SK-N-MC (cell line): ENCODE results near the gene FA2H.
"Not testable (repeated sequence)": the region's sequence is repeated elsewhere in the genome, so short reads cannot be mapped to it uniquely, and the experiment has no call there.

Experiments
- DNase-seq: peaks from one replicate; pipeline ENCODE4 v3.0.0-alpha.2; 2011; ENCODE audit warnings: low read depth, low spot score
- H3K27ac ChIP-seq: fragments of 200-600 bp; sonication (generic); 2 replicates; pipeline ENCODE4 v1.5.1; 2016; ENCODE audit warnings: mixed run types
- H3K36me3 ChIP-seq: fragments of 200-600 bp; sonication (generic); 2 replicates; pipeline ENCODE4 v1.6.1; 2017; ENCODE audit warnings: antibody characterized with exemption, low read length, mixed read lengths; ENCODE audit not compliant: insufficient read depth
- H3K4me3 ChIP-seq: fragments of 200-600 bp; sonication (generic); 2 replicates; pipeline ENCODE4 v1.5.1; 2016
- H3K9ac ChIP-seq: fragments of 200-600 bp; sonication (generic); 2 replicates; pipeline ENCODE4 v1.8.0; 2017; ENCODE audit warnings: mixed run types, mixed read lengths; ENCODE audit not compliant: insufficient read length
- H3K9me3 ChIP-seq: fragments of 200-600 bp; sonication (generic); 2 replicates; pipeline ENCODE4 v1.6.1; 2017; ENCODE audit warnings: low read depth, mild to moderate bottlenecking, antibody characterized with exemption, low read length, moderate library complexity, mixed read lengths
- EZH2 ChIP-seq: fragments of 200-600 bp; sonication (generic); IDR thresholded peaks from one replicate; pipeline ENCODE4 v1.6.1; 2017; ENCODE audit warnings: antibody characterized with exemption
- FOXP2 ChIP-seq: optimal IDR thresholded peaks from 2 replicates; pipeline ENCODE3; 2011; ENCODE audit warnings: mild to moderate bottlenecking, moderate library complexity; ENCODE audit not compliant: insufficient read depth; ENCODE audit errors: extremely low read length, control extremely low read depth
- POLR2AphosphoS5 ChIP-seq: IDR thresholded peaks from 2 replicates; pipeline ENCODE4 v1.6.1; 2012; ENCODE audit warnings: mild to moderate bottlenecking, low read depth, low read length, borderline replicate concordance

FA2H gene

GRCh38 chr16:74725651-74726455 is 48.8 kb downstream of the FA2H start:
- H3K9me3 ChIP-seq: no peaks in the 10 kb centered on the region
- no peak for TF ChIP-seq FOXP2
- TF ChIP-seq POLR2AphosphoS5: no peak
- TF ChIP-seq EZH2: no peak
- no peak overlapping the region for H3K9ac ChIP-seq
- no peaks in the 10 kb centered on the region for H3K36me3 ChIP-seq
- no peak for DNase-seq
- no peak overlapping the region for H3K27ac ChIP-seq
- no peak overlapping the region for H3K4me3 ChIP-seq

- Histone ChIP-seq H3K4me3 (no peak overlapping the region), H3K9ac (no peak overlapping the region), H3K9me3 (no peaks in the 10 kb centered on the region), H3K27ac (no peak overlapping the region), H3K36me3 (no peaks in the 10 kb centered on the region)
- DNase-seq: no peak
- no peak for TF ChIP-seq EZH2
- TF ChIP-seq FOXP2: no peak
- TF ChIP-seq POLR2AphosphoS5: no peak
These were observed 49.6 kb downstream of the FA2H start for GRCh38 chr16:74724820-74725549.

GRCh38 chr16:74723256-74723655 is 51.4 kb downstream of the FA2H start:
- H3K4me3 ChIP-seq: no peak overlapping the region
- H3K9ac ChIP-seq: no peak overlapping the region
- TF ChIP-seq EZH2 (no peak), POLR2AphosphoS5 (no peak), FOXP2 (no peak)
- no peak overlapping the region for H3K27ac ChIP-seq
- H3K36me3 ChIP-seq: no peaks in the 10 kb centered on the region
- no peaks in the 10 kb centered on the region for H3K9me3 ChIP-seq
- DNase-seq: no peak

GRCh38 chr16:74722156-74722555 is 52.5 kb downstream of the FA2H start:
- not testable (repeated sequence) for H3K9ac ChIP-seq, H3K36me3 ChIP-seq, DNase-seq, H3K4me3 ChIP-seq, H3K9me3 ChIP-seq, H3K27ac ChIP-seq

- no peak for TF ChIP-seq EZH2
- TF ChIP-seq FOXP2: no peak
- TF ChIP-seq POLR2AphosphoS5: no peak
- no peak for DNase-seq
These were observed 52.9 kb downstream of the FA2H start for GRCh38 chr16:74721716-74722115.

GRCh38 chr16:74720579-74720978 is 54.0 kb downstream of the FA2H start:
- Histone ChIP-seq H3K9me3 (no peaks in the 10 kb centered on the region), H3K36me3 (no peaks in the 10 kb centered on the region), H3K9ac (no peak overlapping the region), H3K27ac (no peak overlapping the region), H3K4me3 (no peak overlapping the region)
- no peak for DNase-seq
- TF ChIP-seq FOXP2 (no peak), EZH2 (no peak), POLR2AphosphoS5 (no peak)

More at GRCh38 chr16:74721716-74722115, 52.9 kb downstream of the FA2H start:
- no peak overlapping the region for H3K9ac ChIP-seq
- no peaks in the 10 kb centered on the region for H3K9me3 ChIP-seq
- H3K4me3 ChIP-seq: no peak overlapping the region
- no peaks in the 10 kb centered on the region for H3K36me3 ChIP-seq
- no peak overlapping the region for H3K27ac ChIP-seq

- Histone ChIP-seq H3K4me3 (no peak overlapping the region), H3K36me3 (no peaks in the 10 kb centered on the region), H3K9me3 (no peaks in the 10 kb centered on the region), H3K27ac (no peak overlapping the region), H3K9ac (no peak overlapping the region)
- TF ChIP-seq EZH2 (no peak), FOXP2 (no peak), POLR2AphosphoS5 (no peak)
- no peak for DNase-seq
These were observed 55.6 kb downstream of the FA2H start for GRCh38 chr16:74718741-74719610.

GRCh38 chr16:74718140-74718539 is 56.5 kb downstream of the FA2H start:
- Histone ChIP-seq H3K4me3 (no peak overlapping the region), H3K27ac (no peak overlapping the region), H3K36me3 (no peaks in the 10 kb centered on the region), H3K9ac (no peak overlapping the region), H3K9me3 (no peaks in the 10 kb centered on the region)
- TF ChIP-seq EZH2: no peak
- no peak for TF ChIP-seq FOXP2
- no peak for TF ChIP-seq POLR2AphosphoS5
- no peak for DNase-seq
